Germinal center (tissue), 1 donor: ENCODE results near the gene PPP2R5D.

ENCODE experiments used
- DNase-seq: peaks from one replicate; pipeline ENCODE4 v3.0.0; 2012; ENCODE audit warnings: mixed read lengths, low spot score

Gene PPP2R5D

DNA sequence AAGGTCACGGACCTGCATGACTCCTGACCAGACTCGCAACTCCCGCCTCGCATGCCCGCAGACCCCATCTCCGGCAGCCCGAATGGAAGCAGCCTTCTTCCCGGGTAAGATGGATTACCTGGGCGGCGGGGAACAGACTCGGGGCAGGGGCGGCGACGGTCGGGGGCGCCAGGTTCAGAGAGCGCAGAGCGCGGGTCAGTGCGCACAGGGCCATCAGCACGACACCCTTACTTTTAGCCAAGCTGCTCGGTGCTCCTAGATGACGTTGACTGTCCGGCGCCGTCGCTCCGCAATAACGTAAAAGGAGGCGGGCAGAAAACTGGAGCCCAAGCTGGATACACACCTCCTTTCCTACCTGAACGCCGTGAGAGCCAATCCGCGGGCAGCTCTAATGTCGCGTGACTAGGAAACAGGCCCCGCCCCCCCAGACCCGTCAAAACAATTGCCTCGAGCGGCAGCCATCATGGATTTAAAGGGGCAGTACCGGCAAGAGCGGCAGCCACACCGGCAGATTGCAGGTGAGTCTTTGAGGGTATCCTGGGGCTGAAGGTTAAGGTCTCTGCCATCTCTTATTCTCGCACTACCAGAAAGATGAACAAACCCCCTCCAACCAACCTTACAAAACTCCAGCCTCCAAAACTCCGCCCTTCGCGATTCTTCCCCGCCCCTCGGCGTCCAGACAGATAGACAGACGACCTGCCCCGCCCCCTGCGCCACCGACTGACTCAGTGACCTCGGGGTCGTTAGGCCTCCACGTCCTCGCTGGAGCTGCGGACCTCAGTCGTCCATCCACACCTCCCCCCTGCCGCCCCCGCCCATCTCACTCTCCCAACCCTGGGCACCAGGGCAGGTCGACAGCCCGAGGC, 75.0 kb downstream of the PPP2R5D start, which contains the start of the genes KLC4 and MRPL2:
KLC4 (plus strand) TSS at position 464 of the 866 bp plus-strand sequence. CDS start 1,705 bp downstream, outside the sequence.
MRPL2 (minus strand) TSS at position 267 of the 866 bp plus-strand sequence; CDS start at position 214, 53 bp downstream.
- peak; percentile 100 for DNase-seq

DNA sequence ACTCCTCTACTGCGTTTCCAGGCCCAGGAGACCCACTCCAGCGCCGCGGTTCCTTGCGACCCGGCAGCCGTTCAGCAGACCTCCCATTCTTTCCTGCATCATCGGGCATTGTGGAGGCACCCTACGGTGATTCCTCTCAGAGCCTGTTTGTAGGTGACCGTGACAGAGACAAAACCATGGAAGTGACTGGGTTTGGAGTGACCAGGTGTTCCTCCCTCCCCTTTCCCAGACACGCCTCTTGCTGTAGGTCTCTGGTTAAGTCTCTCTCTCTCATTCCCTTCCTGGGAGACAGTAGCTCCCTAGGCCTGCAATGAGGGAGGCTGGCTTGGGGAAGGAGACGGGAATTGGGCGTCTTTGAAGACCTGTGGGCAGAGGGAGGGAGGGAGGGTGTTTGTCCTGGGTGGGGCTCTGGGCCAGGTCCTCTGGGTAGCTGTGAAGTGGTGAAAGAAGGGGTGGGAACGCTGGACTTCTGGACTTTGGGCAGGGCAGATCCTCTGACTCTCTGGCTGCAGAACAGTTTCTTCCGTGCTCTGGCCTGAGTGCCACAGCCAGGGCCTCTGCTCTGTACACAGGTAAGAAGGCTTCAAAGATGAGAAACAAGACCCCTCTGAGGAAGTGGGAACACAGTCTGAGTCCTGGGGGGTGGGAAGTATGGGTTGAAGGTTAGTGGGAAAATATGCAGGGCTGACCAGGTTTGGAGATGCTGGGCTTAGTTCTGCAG, 75.8 kb downstream of the PPP2R5D start:
- DNase-seq: no peak

DNA sequence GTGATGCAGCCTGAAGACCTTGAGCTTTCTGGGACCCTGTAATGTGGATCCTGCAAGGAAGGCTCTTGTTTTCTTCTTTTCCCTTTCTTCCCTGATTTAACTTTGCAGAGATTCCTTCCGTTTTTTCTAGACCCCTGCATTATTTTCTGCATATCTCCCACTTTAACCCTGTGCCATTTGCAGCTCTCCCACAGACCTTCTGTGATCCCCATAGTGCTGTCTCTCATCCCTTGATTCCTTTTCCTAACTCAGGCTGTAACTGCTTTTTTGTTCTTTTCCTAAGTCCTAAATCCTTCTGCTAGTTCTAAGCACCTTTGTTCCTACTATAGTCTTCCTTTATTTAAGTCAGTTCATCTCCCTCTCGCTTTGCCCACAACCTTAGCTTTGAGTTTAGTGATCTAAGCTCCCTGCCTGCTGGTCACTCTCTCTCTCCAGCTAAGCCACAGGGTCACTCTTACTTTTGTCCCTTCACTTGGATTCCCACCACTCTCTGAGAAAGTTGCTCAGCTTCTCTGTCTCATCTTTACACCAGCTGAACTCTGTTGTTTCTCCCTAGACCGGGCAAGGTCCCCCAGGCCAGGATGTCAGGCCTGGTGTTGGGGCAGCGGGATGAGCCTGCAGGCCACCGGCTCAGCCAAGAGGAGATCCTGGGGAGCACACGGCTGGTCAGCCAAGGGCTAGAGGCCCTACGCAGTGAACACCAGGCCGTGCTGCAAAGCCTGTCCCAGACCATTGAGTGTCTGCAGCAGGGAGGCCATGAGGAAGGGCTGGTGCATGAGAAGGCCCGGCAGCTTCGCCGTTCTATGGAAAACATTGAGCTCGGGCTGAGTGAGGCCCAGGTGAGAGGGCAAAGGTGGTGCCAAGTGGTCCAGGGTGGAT, 76.6 kb downstream of the PPP2R5D start:
- DNase-seq: no peak

DNA sequence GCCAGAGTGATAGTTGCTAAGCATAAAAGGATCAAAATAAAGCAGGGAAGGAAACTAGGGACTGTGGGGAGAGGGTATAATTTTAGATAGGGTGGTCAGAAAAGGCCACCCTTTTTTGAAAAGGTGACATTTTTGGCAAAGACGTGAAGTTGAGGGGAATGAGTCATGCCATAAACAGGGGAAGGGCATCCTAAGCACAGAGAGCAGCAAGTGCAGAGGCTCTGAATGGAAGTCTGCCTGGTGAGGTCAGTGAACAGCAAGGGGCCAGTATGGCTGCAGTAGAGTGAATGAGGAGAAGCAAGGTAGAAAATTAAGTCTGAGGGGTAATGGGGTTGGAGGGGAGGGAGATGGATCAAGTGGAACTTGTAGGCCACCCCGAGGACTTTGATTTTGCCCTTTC, 77.5 kb downstream of the PPP2R5D start:
- no peak for DNase-seq
